SK-N-SH treated with all-trans-retinoic acid at 6 μM for 48 hours (cell line): ENCODE results near the gene COL7A1.
"Not testable (repeated sequence)": the region's sequence is repeated elsewhere in the genome, so short reads cannot be mapped to it uniquely, and the experiment has no call there.

Experiments
- ATAC-seq: fragments of 200-7000 bp; cut with Tn5 transposase; 3 replicates; pipeline ENCODE4 v1.9.1; 2020; ENCODE audit warnings: mild to moderate bottlenecking, moderate library complexity
- ARNTL ChIP-seq: fragments of 450-650 bp; formaldehyde crosslinking; IDR thresholded peaks from 2 replicates; pipeline ENCODE4 v1.5.0; 2020; ENCODE audit warnings: low read depth, mild to moderate bottlenecking, moderate library complexity, borderline replicate concordance
- BACH2 ChIP-seq: fragments of 250-450 bp; sonication (Bioruptor Pico); IDR thresholded peaks from 2 replicates; pipeline ENCODE4 v1.9.0; 2021; ENCODE audit warnings: mild to moderate bottlenecking, borderline replicate concordance
- CSDC2 ChIP-seq: fragments of 250-450 bp; sonication (Bioruptor Pico); IDR thresholded peaks from 2 replicates; pipeline ENCODE4 v1.5.0; 2020; ENCODE audit warnings: mild to moderate bottlenecking, moderate library complexity
- ESRRG ChIP-seq: fragments of 250-450 bp; sonication (Bioruptor Pico); IDR thresholded peaks from 2 replicates; pipeline ENCODE4 v1.6.1; 2021; ENCODE audit warnings: mild to moderate bottlenecking
- GLIS3 ChIP-seq: fragments of 250-450 bp; sonication (Bioruptor Pico); IDR thresholded peaks from 2 replicates; pipeline ENCODE4 v1.5.0; 2020; ENCODE audit warnings: mild to moderate bottlenecking, moderate library complexity
- ISL1 ChIP-seq: fragments of 250-450 bp; sonication (Bioruptor Pico); IDR thresholded peaks from 2 replicates; pipeline ENCODE4 v2.1.2; 2022; ENCODE audit warnings: mild to moderate bottlenecking, moderate library complexity
- OSR1 ChIP-seq: fragments of 250-450 bp; sonication (Bioruptor Pico); IDR thresholded peaks from 2 replicates; pipeline ENCODE4 v1.8.0; 2022; ENCODE audit warnings: moderate library complexity, mild to moderate bottlenecking, inconsistent platforms
- RARB ChIP-seq: fragments of 250-450 bp; sonication (Bioruptor Pico); IDR thresholded peaks from 2 replicates; pipeline ENCODE4 v1.8.0; 2021; ENCODE audit warnings: mild to moderate bottlenecking, moderate library complexity
- SNAI2 ChIP-seq: fragments of 250-450 bp; sonication (Bioruptor Pico); IDR thresholded peaks from 2 replicates; pipeline ENCODE4 v1.5.0; 2020; ENCODE audit warnings: mild to moderate bottlenecking, moderate library complexity
- TCF4 ChIP-seq: fragments of 250-450 bp; sonication (Bioruptor Pico); IDR thresholded peaks from 2 replicates; pipeline ENCODE4 v1.8.0; 2021; ENCODE audit warnings: mild to moderate bottlenecking, moderate library complexity, borderline replicate concordance
- TOX ChIP-seq: fragments of 250-450 bp; sonication (Bioruptor Pico); IDR thresholded peaks from 2 replicates; pipeline ENCODE4 v1.8.0; 2021; ENCODE audit warnings: mild to moderate bottlenecking, moderate library complexity, borderline replicate concordance
- ZC3H10 ChIP-seq: fragments of 250-450 bp; sonication (Bioruptor Pico); IDR thresholded peaks from 2 replicates; pipeline ENCODE4 v1.5.1; 2021; ENCODE audit warnings: mild to moderate bottlenecking, moderate library complexity
- ZFP3 ChIP-seq: fragments of 250-450 bp; sonication (Bioruptor Pico); IDR thresholded peaks from 2 replicates; pipeline ENCODE4 v1.5.0; 2020; ENCODE audit warnings: mild to moderate bottlenecking, moderate library complexity
- ZFP30 ChIP-seq: fragments of 450-650 bp; formaldehyde crosslinking; IDR thresholded peaks from 2 replicates; pipeline ENCODE4 v1.5.0; 2022; ENCODE audit warnings: mild to moderate bottlenecking, moderate library complexity
- ZNF565 ChIP-seq: fragments of 450-650 bp; formaldehyde crosslinking; conservative IDR thresholded peaks from 2 replicates; pipeline ENCODE4 v1.5.0; 2020; ENCODE audit warnings: low read depth, mild to moderate bottlenecking, moderate library complexity
- ZNF70 ChIP-seq: fragments of 450-650 bp; formaldehyde crosslinking; IDR thresholded peaks from 2 replicates; pipeline ENCODE4 v1.5.0; 2020; ENCODE audit warnings: mild to moderate bottlenecking, moderate library complexity
- ZNF8 ChIP-seq: fragments of 450-650 bp; formaldehyde crosslinking; IDR thresholded peaks from 2 replicates; pipeline ENCODE4 v1.5.0; 2020; ENCODE audit warnings: mild to moderate bottlenecking, moderate library complexity
- TF ChIP-seq, protein P1 (sequence below): fragments of 250-450 bp; sonication (Bioruptor Pico); IDR thresholded peaks from 2 replicates; pipeline ENCODE4 v1.5.1; 2020; ENCODE audit warnings: low read depth, mild to moderate bottlenecking, moderate library complexity
- TF ChIP-seq, protein P2 (sequence below): fragments of 250-450 bp; sonication (Bioruptor Pico); IDR thresholded peaks from 2 replicates; pipeline ENCODE4 v1.8.0; 2021; ENCODE audit warnings: low read depth, mild to moderate bottlenecking, moderate library complexity, borderline replicate concordance
- TF ChIP-seq, protein P3 (sequence below): fragments of 250-450 bp; sonication (Bioruptor Pico); IDR thresholded peaks from 2 replicates; pipeline ENCODE4 v1.5.1; 2021; ENCODE audit warnings: mild to moderate bottlenecking, moderate library complexity
- TF ChIP-seq, protein P4 (sequence below): fragments of 250-450 bp; sonication (Bioruptor Pico); IDR thresholded peaks from 2 replicates; pipeline ENCODE4 v1.5.0; 2020; ENCODE audit warnings: mild to moderate bottlenecking, moderate library complexity

The COL7A1 gene

DNA sequence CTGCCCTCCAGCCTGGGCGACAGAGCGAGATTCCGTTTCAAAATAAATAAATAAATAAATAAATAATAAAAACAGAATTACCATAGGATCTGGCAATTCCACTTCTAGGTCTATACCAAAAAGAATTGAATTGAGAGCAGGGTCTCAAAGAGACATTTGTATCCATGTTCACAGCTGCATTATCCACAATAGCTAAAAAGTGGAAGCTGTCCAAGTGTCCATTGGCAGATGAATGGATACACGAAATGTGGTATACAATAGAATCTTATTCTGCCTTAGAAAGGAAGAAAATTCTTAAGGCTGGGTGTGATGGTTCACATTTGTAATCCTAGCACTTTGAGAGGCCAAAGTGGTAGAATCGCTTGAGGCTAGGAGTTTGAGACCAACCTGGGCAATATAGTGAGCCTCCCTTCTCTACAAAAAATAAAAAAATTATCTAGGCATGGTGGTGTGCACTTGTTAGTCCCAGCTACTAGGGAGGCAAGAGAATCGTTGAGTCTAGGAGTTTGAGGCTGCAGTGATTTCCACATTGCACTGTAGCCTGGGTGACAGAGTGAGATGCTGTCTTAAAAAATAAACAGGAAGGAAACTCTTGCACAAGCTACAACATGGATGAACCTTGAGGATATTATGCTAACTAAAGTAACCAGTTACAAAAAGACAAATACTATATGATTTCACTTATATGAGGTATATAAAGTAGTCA lies 62.7 kb downstream of the COL7A1 start (continued):
- TF ChIP-seq ISL1 (no peak), OSR1 (no peak), ZFP30 (no peak), ZNF70 (CRISPR knock-in tag) (no peak), ZFP3 (CRISPR knock-in tag) (no peak), SNAI2 (no peak), ARNTL (CRISPR knock-in tag) (no peak)

DNA sequence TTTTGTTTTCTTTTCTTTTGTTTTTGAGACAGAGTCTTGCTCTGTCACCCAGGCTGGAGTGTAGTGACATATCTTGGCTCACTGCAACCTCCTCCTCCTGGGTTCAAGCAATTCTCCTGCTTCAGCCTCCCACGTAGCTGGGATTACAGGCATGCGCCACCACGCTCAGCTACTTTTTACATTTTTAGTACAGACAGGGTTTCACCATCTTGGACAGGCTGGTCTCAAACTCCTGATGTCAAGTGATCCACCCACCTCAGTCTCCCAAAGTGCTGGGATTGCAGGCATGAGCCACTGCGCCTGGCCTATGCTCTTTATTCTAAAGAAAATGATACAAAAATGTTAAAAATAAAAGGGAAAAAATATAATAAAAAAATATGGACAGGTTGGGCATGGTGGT lies 64.4 kb downstream of the COL7A1 start:
- ATAC-seq, result not testable (repeated sequence)

DNA sequence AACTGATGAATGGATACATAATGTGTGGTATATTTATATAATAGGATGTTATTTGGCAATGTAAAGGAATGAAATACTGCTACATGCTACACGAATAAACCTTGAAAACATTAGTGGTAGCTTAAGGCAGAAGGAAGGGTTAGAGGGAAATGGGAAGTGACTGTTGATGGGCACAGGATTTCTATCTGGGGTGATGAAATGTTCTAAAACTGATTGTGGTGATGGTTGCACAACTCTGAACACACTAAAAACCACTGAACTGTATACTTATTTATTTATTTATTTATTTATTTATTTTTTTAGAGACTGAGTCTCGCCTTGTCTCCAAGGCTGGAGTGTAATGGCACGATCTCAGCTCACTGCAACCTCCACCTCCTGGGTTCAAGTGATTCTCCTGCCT lies 66.4 kb downstream of the COL7A1 start:
- no peak for TF ChIP-seq ISL1
- no peak for TF ChIP-seq CSDC2
- no peak for TF ChIP-seq ESRRG
- TF ChIP-seq GLIS3, result no peak
- no peak for TF ChIP-seq ZNF565 (CRISPR knock-in tag)
- TF ChIP-seq, protein P1, sequence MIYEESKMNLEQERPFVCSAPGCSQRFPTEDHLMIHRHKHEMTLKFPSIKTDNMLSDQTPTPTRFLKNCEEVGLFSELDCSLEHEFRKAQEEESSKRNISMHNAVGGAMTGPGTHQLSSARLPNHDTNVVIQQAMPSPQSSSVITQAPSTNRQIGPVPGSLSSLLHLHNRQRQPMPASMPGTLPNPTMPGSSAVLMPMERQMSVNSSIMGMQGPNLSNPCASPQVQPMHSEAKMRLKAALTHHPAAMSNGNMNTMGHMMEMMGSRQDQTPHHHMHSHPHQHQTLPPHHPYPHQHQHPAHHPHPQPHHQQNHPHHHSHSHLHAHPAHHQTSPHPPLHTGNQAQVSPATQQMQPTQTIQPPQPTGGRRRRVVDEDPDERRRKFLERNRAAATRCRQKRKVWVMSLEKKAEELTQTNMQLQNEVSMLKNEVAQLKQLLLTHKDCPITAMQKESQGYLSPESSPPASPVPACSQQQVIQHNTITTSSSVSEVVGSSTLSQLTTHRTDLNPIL (CRISPR knock-in tag), result no peak
- TF ChIP-seq BACH2 (CRISPR knock-in tag), result no peak
- TF ChIP-seq ZNF8 (CRISPR knock-in tag), result no peak
- TF ChIP-seq TCF4, result no peak
- TF ChIP-seq, all 23 proteins: peak for 0
- no peak for ATAC-seq

DNA sequence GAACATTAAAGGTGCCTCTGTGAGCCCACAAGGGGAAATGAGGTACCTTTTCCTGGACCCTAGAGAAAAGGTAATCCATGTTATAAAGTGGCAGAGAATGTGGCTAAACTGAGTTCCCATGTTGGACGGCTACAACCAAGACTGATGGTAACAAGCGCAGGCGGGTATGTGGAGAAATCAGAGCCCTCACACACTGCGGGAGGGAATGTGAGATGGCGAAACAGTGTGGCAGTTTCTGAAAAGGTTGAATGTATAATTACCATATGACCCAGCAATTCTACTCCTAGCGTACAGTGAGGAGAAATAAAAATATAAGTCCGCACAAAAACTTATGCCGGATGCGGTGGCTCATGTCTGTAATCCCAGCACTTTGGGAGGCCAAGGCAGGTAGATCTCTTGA lies 67.1 kb downstream of the COL7A1 start:
- TF ChIP-seq, protein P2, sequence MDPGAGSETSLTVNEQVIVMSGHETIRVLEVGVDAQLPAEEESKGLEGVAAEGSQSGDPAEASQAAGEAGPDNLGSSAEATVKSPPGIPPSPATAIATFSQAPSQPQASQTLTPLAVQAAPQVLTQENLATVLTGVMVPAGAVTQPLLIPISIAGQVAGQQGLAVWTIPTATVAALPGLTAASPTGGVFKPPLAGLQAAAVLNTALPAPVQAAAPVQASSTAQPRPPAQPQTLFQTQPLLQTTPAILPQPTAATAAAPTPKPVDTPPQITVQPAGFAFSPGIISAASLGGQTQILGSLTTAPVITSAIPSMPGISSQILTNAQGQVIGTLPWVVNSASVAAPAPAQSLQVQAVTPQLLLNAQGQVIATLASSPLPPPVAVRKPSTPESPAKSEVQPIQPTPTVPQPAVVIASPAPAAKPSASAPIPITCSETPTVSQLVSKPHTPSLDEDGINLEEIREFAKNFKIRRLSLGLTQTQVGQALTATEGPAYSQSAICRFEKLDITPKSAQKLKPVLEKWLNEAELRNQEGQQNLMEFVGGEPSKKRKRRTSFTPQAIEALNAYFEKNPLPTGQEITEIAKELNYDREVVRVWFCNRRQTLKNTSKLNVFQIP (CRISPR knock-in tag), result no peak
- TF ChIP-seq SNAI2 (no peak), ZNF70 (CRISPR knock-in tag) (no peak), OSR1 (no peak), ISL1 (no peak), ZNF565 (CRISPR knock-in tag) (no peak), ZNF8 (CRISPR knock-in tag) (no peak), ARNTL (CRISPR knock-in tag) (no peak), GLIS3 (no peak), RARB (CRISPR knock-in tag) (no peak), ZFP3 (CRISPR knock-in tag) (no peak), BACH2 (CRISPR knock-in tag) (no peak), CSDC2 (no peak), TOX (CRISPR knock-in tag) (no peak)
- TF ChIP-seq, protein P1 (CRISPR knock-in tag), result no peak
- TF ChIP-seq, protein P3, sequence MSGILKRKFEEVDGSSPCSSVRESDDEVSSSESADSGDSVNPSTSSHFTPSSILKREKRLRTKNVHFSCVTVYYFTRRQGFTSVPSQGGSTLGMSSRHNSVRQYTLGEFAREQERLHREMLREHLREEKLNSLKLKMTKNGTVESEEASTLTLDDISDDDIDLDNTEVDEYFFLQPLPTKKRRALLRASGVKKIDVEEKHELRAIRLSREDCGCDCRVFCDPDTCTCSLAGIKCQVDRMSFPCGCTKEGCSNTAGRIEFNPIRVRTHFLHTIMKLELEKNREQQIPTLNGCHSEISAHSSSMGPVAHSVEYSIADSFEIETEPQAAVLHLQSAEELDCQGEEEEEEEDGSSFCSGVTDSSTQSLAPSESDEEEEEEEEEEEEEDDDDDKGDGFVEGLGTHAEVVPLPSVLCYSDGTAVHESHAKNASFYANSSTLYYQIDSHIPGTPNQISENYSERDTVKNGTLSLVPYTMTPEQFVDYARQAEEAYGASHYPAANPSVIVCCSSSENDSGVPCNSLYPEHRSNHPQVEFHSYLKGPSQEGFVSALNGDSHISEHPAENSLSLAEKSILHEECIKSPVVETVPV, result no peak
- ATAC-seq, result no peak

DNA sequence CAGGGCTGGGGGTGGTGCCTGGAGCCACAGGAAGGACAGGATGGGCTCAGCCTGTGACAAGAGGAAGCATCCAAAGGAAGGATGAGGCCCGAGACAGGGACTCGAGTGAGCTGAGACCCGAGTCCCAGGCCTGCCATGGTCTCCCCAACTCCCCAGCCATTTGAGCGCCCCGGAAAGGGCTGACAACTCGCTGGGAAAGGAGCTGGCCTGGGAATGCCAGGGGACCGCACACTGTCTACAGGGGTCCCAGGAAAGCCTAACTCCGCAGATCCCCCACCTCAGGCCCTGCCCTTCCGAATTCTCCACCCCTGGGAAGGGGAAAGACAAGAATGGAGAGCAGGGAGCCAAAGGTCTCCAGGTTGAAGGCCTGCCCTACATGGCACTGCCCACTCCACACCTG lies 70.2 kb downstream of the COL7A1 start:
- no peak for TF ChIP-seq ESRRG
- TF ChIP-seq ZNF70 (CRISPR knock-in tag), result no peak
- TF ChIP-seq ZNF565 (CRISPR knock-in tag), result no peak
- TF ChIP-seq GLIS3, result no peak
- TF ChIP-seq, protein P4, sequence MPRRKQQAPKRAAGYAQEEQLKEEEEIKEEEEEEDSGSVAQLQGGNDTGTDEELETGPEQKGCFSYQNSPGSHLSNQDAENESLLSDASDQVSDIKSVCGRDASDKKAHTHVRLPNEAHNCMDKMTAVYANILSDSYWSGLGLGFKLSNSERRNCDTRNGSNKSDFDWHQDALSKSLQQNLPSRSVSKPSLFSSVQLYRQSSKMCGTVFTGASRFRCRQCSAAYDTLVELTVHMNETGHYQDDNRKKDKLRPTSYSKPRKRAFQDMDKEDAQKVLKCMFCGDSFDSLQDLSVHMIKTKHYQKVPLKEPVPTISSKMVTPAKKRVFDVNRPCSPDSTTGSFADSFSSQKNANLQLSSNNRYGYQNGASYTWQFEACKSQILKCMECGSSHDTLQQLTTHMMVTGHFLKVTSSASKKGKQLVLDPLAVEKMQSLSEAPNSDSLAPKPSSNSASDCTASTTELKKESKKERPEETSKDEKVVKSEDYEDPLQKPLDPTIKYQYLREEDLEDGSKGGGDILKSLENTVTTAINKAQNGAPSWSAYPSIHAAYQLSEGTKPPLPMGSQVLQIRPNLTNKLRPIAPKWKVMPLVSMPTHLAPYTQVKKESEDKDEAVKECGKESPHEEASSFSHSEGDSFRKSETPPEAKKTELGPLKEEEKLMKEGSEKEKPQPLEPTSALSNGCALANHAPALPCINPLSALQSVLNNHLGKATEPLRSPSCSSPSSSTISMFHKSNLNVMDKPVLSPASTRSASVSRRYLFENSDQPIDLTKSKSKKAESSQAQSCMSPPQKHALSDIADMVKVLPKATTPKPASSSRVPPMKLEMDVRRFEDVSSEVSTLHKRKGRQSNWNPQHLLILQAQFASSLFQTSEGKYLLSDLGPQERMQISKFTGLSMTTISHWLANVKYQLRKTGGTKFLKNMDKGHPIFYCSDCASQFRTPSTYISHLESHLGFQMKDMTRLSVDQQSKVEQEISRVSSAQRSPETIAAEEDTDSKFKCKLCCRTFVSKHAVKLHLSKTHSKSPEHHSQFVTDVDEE (CRISPR knock-in tag), result no peak
- no peak for TF ChIP-seq CSDC2
- no peak for TF ChIP-seq OSR1
- TF ChIP-seq, protein P2 (CRISPR knock-in tag), result no peak
- no peak for TF ChIP-seq TOX (CRISPR knock-in tag)
- no peak for TF ChIP-seq TCF4
- TF ChIP-seq ARNTL (CRISPR knock-in tag), result no peak
- no peak for TF ChIP-seq ZC3H10 (CRISPR knock-in tag)
- TF ChIP-seq ISL1, result no peak
- no peak for TF ChIP-seq SNAI2
- no peak for TF ChIP-seq ZNF8 (CRISPR knock-in tag)
- no peak for TF ChIP-seq ZFP3 (CRISPR knock-in tag)
- TF ChIP-seq, protein P1 (CRISPR knock-in tag), result no peak
- no peak for ATAC-seq
